ENCODE results near the gene KRABD2.
"Not testable (repeated sequence)": the region's sequence is repeated elsewhere in the genome, so short reads cannot be mapped to it uniquely, and the experiment has no call there.

Gene KRABD2

GRCh38 chr17:8386841-8387240 lies 10.3 kb upstream of the KRABD2 start:
- H3K36me3 Mint-ChIP-seq (ENCODE audit: insufficient read depth): peaks cover 27% of the 10 kb centered on the region
- DNase-seq (ENCODE audit: low spot score in 2 of 2): no peak
- no peak for ATAC-seq (replicated peaks; ENCODE audit: extremely low read depth, poor library complexity, severe bottlenecking)
- no peaks in the 10 kb centered on the region for H3K9me3 Mint-ChIP-seq
- H3K4me3 Mint-ChIP-seq: no peak overlapping the region
- peaks cover 60% of the 10 kb centered on the region for H3K4me1 Mint-ChIP-seq
- no peak overlapping the region for H3K27ac Mint-ChIP-seq (ENCODE audit: low read depth)
- no peaks in the 10 kb centered on the region for H3K27me3 Mint-ChIP-seq

GRCh38 chr17:8384801-8385378 lies 8.4 kb upstream of the KRABD2 start:
- Mint-ChIP-seq H3K36me3 (ENCODE audit: insufficient read depth) (peaks cover 46% of the 10 kb centered on the region), H3K9me3 (no peaks in the 10 kb centered on the region), H3K27me3 (no peaks in the 10 kb centered on the region), H3K4me3 (peak overlapping the region; percentile 97), H3K27ac (ENCODE audit: low read depth) (peak overlapping the region; percentile 57), H3K4me1 (peaks cover 70% of the 10 kb centered on the region)
- ATAC-seq (replicated peaks; ENCODE audit: extremely low read depth, poor library complexity, severe bottlenecking) (no peak), DNase-seq (ENCODE audit: low spot score in 2 of 2) (no peak)

- peaks cover 67% of the 10 kb centered on the region for H3K4me1 Mint-ChIP-seq
- DNase-seq (ENCODE audit: low spot score in 2 of 2) (peak; percentile 96 to 97), ATAC-seq (replicated peaks; ENCODE audit: extremely low read depth, poor library complexity, severe bottlenecking) (peak; percentile 86)
- H3K4me3 Mint-ChIP-seq: peak within 1 kb of the TSS; percentile 97
- no peaks in the 10 kb centered on the region for H3K27me3 Mint-ChIP-seq
- H3K27ac Mint-ChIP-seq (ENCODE audit: low read depth): peak within 1 kb of the TSS; percentile 94
- no peaks in the 10 kb centered on the region for H3K9me3 Mint-ChIP-seq
- H3K36me3 Mint-ChIP-seq (ENCODE audit: insufficient read depth): peaks cover 60% of the 10 kb centered on the region
These were observed 6.8 kb upstream of the KRABD2 start, which contains the start of gene RPL26 for GRCh38 chr17:8383143-8383822. TSS of gene RPL26 (minus strand) at chr17:8383193. CDS start at chr17:8382310, 883 bp downstream.

GRCh38 chr17:8382880-8383142 lies 6.3 kb upstream of the KRABD2 start:
- ATAC-seq (replicated peaks; ENCODE audit: extremely low read depth, poor library complexity, severe bottlenecking) (no peak), DNase-seq (ENCODE audit: low spot score in 2 of 2) (no peak)
- Mint-ChIP-seq H3K4me1 (peaks cover 62% of the 10 kb centered on the region), H3K36me3 (ENCODE audit: insufficient read depth) (peaks cover 65% of the 10 kb centered on the region), H3K27me3 (no peaks in the 10 kb centered on the region), H3K27ac (ENCODE audit: low read depth) (peak overlapping the region; percentile 94), H3K4me3 (peak overlapping the region; percentile 97), H3K9me3 (no peaks in the 10 kb centered on the region)

- Mint-ChIP-seq H3K9me3 (no peaks in the 10 kb centered on the region), H3K27me3 (no peaks in the 10 kb centered on the region), H3K4me3 (peak overlapping the region; percentile 97), H3K27ac (ENCODE audit: low read depth) (peak overlapping the region; percentile 94), H3K36me3 (ENCODE audit: insufficient read depth) (peaks cover 70% of the 10 kb centered on the region), H3K4me1 (peaks cover 61% of the 10 kb centered on the region)
- DNase-seq (ENCODE audit: low spot score in 2 of 2) (no peak), ATAC-seq (replicated peaks; ENCODE audit: extremely low read depth, poor library complexity, severe bottlenecking) (no peak)
These were observed 5.8 kb upstream of the KRABD2 start for GRCh38 chr17:8382052-8382879.

GRCh38 chr17:8380049-8380448 lies 3.5 kb upstream of the KRABD2 start:
- Mint-ChIP-seq H3K4me1 (peaks cover 63% of the 10 kb centered on the region), H3K27me3 (no peaks in the 10 kb centered on the region), H3K9me3 (no peaks in the 10 kb centered on the region), H3K36me3 (ENCODE audit: insufficient read depth) (peaks cover 80% of the 10 kb centered on the region), H3K27ac (ENCODE audit: low read depth) (no peak overlapping the region), H3K4me3 (no peak overlapping the region)
- DNase-seq (ENCODE audit: low spot score in 2 of 2) (no peak), ATAC-seq (replicated peaks; ENCODE audit: extremely low read depth, poor library complexity, severe bottlenecking) (no peak)

- not testable (repeated sequence) for ATAC-seq (replicated peaks; ENCODE audit: extremely low read depth, poor library complexity, severe bottlenecking); H3K4me3 Mint-ChIP-seq; H3K27me3 Mint-ChIP-seq; DNase-seq (ENCODE audit: low spot score in 2 of 2); H3K9me3 Mint-ChIP-seq; H3K27ac Mint-ChIP-seq (ENCODE audit: low read depth)
- peaks cover 47% of the 10 kb centered on the region for H3K4me1 Mint-ChIP-seq
- peaks cover 67% of the 10 kb centered on the region for H3K36me3 Mint-ChIP-seq (ENCODE audit: insufficient read depth)
These were observed 1.6 kb upstream of the KRABD2 start for GRCh38 chr17:8378117-8378516.

GRCh38 chr17:8377422-8377821 lies 918 bp upstream of the KRABD2 start:
- Mint-ChIP-seq H3K9me3 (no peaks in the 10 kb centered on the region), H3K4me1 (peaks cover 40% of the 10 kb centered on the region)
- no peak for DNase-seq (ENCODE audit: low spot score in 2 of 2)

GRCh38 chr17:8375738-8376259 lies 705 bp downstream of the KRABD2 start:
- Mint-ChIP-seq H3K4me1 (peaks cover 33% of the 10 kb centered on the region), H3K27ac (ENCODE audit: low read depth) (peak overlapping the region; percentile 74), H3K27me3 (no peaks in the 10 kb centered on the region), H3K36me3 (ENCODE audit: insufficient read depth) (peaks cover 48% of the 10 kb centered on the region), H3K4me3 (peak overlapping the region; percentile 80), H3K9me3 (no peaks in the 10 kb centered on the region)
- ATAC-seq (replicated peaks; ENCODE audit: extremely low read depth, poor library complexity, severe bottlenecking) (no peak), DNase-seq (ENCODE audit: low spot score in 2 of 2) (no peak)

More at GRCh38 chr17:8377422-8377821, 918 bp upstream of the KRABD2 start:
- H3K27ac Mint-ChIP-seq (ENCODE audit: low read depth): no peak overlapping the region
- peaks cover 60% of the 10 kb centered on the region for H3K36me3 Mint-ChIP-seq (ENCODE audit: insufficient read depth)
- peak overlapping the region; percentile 80 for H3K4me3 Mint-ChIP-seq
- ATAC-seq (replicated peaks; ENCODE audit: extremely low read depth, poor library complexity, severe bottlenecking): no peak
- H3K27me3 Mint-ChIP-seq: no peaks in the 10 kb centered on the region

GRCh38 chr17:8373856-8374255 lies 2.6 kb downstream of the KRABD2 start:
- DNase-seq (ENCODE audit: low spot score in 2 of 2); H3K27ac Mint-ChIP-seq (ENCODE audit: low read depth); H3K4me3 Mint-ChIP-seq; H3K27me3 Mint-ChIP-seq; ATAC-seq (replicated peaks; ENCODE audit: extremely low read depth, poor library complexity, severe bottlenecking); H3K9me3 Mint-ChIP-seq: not testable (repeated sequence)
- H3K4me1 Mint-ChIP-seq: peaks cover 30% of the 10 kb centered on the region
- peaks cover 34% of the 10 kb centered on the region for H3K36me3 Mint-ChIP-seq (ENCODE audit: insufficient read depth)

GRCh38 chr17:8372422-8372821 lies 4.1 kb downstream of the KRABD2 start:
- Mint-ChIP-seq H3K4me1 (peaks cover 23% of the 10 kb centered on the region), H3K4me3 (no peak overlapping the region), H3K9me3 (no peaks in the 10 kb centered on the region), H3K36me3 (ENCODE audit: insufficient read depth) (peaks cover 22% of the 10 kb centered on the region), H3K27me3 (no peaks in the 10 kb centered on the region), H3K27ac (ENCODE audit: low read depth) (no peak overlapping the region)
- DNase-seq (ENCODE audit: low spot score in 2 of 2) (no peak), ATAC-seq (replicated peaks; ENCODE audit: extremely low read depth, poor library complexity, severe bottlenecking) (no peak)

GRCh38 chr17:8371786-8372185 lies 4.7 kb downstream of the KRABD2 start:
- peak overlapping the region; percentile 49 for H3K27ac Mint-ChIP-seq (ENCODE audit: low read depth)
- DNase-seq (ENCODE audit: low spot score in 2 of 2) (no peak), ATAC-seq (replicated peaks; ENCODE audit: extremely low read depth, poor library complexity, severe bottlenecking) (no peak)
- H3K4me1 Mint-ChIP-seq: peaks cover 17% of the 10 kb centered on the region
- no peak overlapping the region for H3K4me3 Mint-ChIP-seq
- no peaks in the 10 kb centered on the region for H3K27me3 Mint-ChIP-seq
- H3K9me3 Mint-ChIP-seq: no peaks in the 10 kb centered on the region
- peaks cover 16% of the 10 kb centered on the region for H3K36me3 Mint-ChIP-seq (ENCODE audit: insufficient read depth)
